HG02610 (cell line): ENCODE results near the gene FAM120A.
"Not testable (repeated sequence)": the region's sequence is repeated elsewhere in the genome, so short reads cannot be mapped to it uniquely, and the experiment has no call there.

Experiments
- ATAC-seq: cut with Tn5 transposase; IDR thresholded peaks from one replicate; pipeline ENCODE4 v1.9.1; 2021; ENCODE audit warnings: mild to moderate bottlenecking, moderate library complexity; ENCODE audit not compliant: unreplicated experiment

Gene FAM120A

GRCh38 chr9:93508207-93508606, 56.7 kb downstream of the FAM120A start:
- no peak for ATAC-seq

- ATAC-seq: no peak
These were observed 57.6 kb downstream of the FAM120A start for GRCh38 chr9:93509084-93509483.

DNA sequence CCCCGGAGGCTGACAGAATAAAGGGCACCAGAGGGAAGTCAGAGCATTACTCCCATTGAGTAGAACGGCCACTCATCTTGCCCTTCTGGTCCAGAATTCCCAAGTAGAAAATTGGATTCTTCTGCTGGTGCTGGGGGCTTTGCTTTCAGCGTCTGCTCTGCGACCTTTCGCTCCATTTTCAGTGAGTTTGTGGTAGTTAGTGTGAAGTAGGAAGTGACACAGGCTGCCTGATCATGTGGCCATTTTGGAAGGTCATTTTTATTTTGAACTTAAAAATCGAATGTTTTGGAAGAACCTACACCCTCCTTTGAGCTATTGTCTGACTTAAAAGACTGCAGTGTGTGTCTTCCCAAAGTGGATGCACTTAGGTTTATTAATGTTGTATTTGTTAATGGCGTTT, 58.6 kb downstream of the FAM120A start:
- no peak for ATAC-seq

GRCh38 chr9:93511228-93511627, 59.7 kb downstream of the FAM120A start:
- ATAC-seq: not testable (repeated sequence)

GRCh38 chr9:93512170-93512812, 60.8 kb downstream of the FAM120A start:
- not testable (repeated sequence) for ATAC-seq

- ATAC-seq: no peak
These were observed 62.1 kb downstream of the FAM120A start for GRCh38 chr9:93513606-93514005.

DNA sequence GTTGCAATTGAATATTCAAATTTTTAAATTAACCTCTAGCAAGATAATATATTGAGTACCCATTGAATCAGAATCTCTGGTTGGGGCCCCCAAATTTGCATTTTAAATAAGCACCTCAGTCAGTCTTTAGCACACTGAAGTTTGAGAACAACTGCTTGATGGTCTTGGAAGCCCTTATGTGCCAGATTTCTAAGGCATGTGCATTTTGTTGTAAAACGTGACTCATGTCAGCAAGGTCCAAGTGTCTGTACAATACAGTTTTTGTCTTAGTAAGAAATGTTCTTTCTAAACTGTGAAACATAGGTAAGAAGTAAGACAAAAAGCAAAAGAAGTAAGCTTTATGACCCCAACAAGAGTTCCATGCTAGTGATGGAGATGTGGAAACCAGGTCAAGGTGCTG, 65.8 kb downstream of the FAM120A start:
- ATAC-seq: no peak

DNA sequence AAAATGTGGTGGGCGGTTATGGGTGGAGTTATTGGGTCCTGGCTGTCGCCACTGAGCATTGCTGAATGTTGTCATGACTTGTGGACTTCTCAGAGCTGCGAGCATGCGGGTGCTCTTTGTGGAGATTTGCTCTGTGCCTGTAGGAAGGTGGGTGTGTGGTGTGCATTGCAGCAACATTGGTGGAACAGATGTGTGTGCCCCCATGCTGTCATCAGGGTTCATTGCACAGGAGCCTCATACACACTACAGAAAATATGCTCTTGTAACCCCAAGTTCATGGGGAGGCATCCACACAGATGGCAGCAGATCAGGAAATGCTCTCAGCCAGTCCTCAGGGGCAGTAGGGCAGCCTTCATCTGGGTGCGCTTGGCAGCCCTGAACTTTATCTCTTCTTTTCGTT, 69.0 kb downstream of the FAM120A start:
- ATAC-seq: no peak

DNA sequence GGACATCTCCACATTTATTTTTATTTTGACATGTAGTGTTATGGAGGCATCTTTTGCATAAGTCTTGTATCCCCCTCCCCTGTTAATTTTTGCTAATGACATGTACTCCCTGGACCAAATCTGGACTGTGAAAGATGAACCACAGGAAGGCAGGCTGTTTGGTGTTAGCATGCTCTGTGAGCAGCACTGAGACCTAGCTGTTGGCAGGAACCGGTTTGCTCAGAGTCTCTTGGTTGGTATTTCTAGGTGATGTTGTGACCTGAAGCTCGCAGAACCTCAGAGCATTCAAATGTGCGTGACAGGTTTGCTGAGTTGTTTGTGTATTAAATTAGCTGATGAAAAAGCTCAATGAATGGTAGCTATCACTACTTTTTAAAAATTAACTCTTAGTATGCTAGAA, 71.3 kb downstream of the FAM120A start:
- ATAC-seq: no peak

- ATAC-seq: no peak
These were observed 72.1 kb downstream of the FAM120A start for GRCh38 chr9:93523518-93524144.

- ATAC-seq: no peak
These were observed 74.0 kb downstream of the FAM120A start for GRCh38 chr9:93525476-93525875.

GRCh38 chr9:93531374-93531773, 79.9 kb downstream of the FAM120A start:
- no peak for ATAC-seq

GRCh38 chr9:93532141-93532540, 80.7 kb downstream of the FAM120A start:
- ATAC-seq: no peak

GRCh38 chr9:93533863-93534262, 82.4 kb downstream of the FAM120A start:
- no peak for ATAC-seq

DNA sequence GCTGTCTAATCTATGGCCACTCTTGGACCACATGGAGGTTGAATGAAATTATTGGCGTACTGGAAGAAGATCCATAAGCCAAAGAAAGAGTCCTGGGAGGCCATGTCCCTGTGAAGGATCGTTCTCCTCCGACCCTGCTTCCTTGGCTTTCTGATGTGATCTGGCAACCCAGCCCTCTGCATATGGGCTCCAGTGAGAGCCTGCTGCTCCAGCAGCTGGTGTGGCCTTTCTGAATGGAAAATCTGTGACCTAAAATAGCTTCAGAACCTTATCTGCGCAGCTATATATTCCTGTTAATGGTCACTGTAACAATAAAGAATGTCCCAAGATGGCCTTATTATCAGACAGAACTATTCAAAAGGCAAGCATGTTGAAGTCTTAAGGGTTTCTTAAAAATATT, 84.7 kb downstream of the FAM120A start:
- no peak for ATAC-seq

- no peak for ATAC-seq
These were observed 85.4 kb downstream of the FAM120A start for GRCh38 chr9:93536874-93537273.

DNA sequence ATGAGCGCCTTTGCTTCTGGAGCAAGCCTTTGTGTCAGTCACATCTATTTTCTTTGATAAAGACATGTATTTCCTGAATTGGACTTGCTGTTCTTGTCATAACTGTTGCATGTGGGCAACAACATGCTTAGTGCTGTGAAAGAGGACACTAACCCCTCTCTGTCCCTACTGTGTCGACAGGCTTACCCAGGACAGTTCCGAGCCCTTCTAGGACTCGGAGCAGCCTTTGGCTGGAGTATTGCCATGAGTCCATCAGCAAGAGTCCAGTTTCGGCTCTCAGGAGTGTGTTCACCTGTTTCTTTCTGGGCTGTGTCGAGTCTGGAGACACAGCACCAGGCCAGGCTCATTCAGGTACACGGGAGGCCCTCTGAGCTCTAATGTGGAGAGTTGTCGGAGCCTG, 88.8 kb downstream of the FAM120A start:
- ATAC-seq: no peak

DNA sequence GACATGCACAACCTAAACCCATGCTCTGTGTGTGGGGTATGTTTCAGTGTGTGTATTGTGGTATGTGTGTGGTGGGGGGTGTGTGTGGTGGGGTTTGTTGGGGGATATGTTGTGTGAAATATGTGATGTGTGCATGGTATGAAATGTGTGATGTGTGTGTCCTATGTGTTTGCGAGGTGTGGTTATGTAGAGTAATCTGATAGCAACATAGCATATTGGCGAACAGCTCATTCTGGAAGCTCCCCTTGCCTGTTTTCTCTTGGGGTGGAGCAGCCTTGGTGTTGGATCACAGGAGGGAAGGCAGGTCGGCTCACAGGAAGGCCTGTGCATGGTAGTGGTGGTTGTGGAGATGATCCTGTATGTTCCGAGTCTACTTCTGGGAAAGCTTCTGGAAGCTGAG, 89.5 kb downstream of the FAM120A start:
- no peak for ATAC-seq

- ATAC-seq: no peak
These were observed 90.3 kb downstream of the FAM120A start for GRCh38 chr9:93541581-93542349.

DNA sequence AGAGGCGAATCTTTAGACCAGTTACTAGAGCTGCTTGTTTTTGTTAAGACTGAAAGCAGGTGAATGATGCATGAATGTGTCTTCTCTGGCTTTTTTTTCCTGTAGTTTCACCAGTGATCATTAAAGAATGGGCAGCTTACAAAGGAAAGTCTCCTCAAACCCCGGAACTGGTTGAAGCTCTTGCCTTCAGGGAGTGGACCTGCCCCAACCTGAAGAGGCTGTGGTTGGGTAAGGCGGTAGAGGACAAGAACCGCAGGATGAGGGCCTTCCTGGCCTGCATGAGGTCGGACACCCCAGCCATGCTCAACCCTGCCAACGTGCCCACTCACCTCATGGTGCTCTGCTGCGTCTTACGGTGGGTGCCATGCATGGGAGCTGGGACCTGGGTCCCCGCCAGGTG, 91.6 kb downstream of the FAM120A start:
- no peak for ATAC-seq

DNA sequence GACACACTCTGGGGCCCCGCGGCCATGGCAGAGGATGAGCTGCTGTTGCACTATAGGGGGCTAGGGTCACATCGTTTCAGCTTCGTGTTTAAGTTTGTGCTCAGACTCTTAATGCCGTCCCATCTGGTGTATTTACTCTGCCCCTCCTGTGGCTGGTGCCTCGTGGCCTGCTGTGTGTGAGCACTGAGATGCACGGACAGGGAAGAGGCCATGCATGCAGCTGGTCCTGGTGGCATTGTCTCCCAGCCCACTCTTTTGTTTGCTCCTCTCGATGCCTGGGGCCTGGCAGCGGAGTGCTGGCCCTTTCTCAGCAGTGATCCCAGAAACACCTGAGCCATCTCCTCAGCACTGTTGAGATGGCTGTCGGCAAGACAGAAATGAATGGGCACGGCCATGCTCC, 94.9 kb downstream of the FAM120A start:
- no peak for ATAC-seq

DNA sequence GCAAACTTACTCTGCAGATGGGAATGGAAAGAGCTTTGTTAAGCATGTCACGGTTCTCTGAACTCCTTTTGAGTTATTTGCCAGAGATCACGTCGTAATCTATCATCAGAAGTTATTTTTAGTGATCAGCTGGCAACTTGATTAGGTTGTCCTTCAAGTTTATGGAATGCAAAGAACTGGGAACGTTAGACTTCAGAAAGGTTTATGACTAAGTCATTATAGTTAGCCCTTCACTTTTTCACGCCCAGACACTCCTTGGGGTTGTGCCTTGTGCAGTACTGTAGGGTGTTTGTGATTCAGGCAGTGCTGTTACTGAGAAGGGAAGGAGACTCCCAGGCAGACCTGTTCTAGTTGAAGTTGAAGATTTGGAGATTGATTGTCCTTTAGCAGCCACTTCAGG, 98.1 kb downstream of the FAM120A start:
- ATAC-seq: no peak
